Inflammatory macrophage treated with lipopolysaccharide for 4 hours (primary cell): Measurements from ENCODE around the gene PMVK.
A peak's percentile ranks its signal among the peaks of the same experiment; 100 is the strongest.
"Not testable (repeated sequence)": the region's sequence is repeated elsewhere in the genome, so short reads cannot be mapped to it uniquely, and the experiment has no call there.

Experiments
- DNase-seq: peaks from one replicate; pipeline ENCODE4 v3.0.0-alpha.2; 2020

Gene PMVK

DNA sequence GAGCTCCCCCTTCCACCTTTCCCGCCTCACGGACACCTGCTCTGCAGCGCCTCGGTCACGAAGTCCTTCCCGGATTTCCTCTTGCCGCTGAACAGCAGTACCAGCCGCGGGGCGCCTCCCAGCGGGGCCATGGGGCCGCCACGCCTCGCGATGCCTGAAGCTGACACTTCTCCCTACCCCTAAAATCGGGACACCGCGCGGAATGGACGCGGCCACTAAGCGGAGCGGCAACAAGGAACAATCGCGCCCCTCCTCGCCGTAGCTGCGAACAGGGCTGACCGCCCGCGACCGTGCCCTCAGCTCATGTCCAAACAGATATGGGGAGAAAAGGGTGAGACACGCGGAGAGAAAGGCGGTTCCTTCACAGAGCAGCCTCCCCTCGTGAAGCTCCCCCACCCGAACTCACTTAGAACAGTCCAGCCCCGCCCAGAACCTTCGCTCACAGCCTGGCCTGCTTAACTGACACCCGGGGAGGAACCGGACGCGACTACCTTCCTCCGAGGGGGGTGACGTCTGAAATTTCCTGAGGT, at the start of gene PMVK:
PMVK (minus strand) TSS at position 165 of the 530 bp plus-strand sequence; CDS start at position 131, 34 bp downstream.
- DNase-seq, result peak; percentile 95

DNA sequence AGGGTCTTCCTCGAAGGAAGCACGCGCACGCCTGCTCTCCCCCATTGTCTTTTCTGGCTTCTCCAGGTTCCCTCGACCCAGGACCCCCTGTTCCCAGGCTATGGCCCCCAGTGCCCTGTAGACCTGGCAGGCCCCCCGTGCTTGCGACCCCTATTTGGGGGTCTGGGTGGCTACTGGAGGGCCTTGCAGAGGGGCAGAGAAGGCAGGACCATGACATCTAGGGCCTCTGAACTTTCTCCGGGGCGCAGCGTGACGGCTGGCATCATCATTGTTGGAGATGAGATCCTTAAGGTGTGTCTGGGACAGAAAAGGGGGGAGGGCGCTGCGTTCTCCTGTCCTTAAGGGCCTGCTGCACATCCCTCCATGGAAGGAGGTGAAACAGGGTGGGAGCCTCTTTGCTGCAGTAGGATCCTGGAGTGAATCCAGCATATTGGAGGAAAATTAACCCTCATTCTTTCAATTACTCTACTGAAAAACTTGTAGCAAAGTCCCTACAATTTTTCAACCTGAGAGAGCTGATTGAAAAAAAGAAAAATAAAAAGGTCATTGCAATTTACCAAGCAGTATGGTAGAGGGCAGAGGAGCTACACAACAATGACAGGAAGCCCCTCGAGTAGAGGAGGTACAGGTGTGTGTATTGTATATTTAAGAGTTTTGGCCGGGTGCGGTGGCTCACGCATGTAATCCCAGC, 47.4 kb upstream of the PMVK start:
- DNase-seq, result no peak

DNA sequence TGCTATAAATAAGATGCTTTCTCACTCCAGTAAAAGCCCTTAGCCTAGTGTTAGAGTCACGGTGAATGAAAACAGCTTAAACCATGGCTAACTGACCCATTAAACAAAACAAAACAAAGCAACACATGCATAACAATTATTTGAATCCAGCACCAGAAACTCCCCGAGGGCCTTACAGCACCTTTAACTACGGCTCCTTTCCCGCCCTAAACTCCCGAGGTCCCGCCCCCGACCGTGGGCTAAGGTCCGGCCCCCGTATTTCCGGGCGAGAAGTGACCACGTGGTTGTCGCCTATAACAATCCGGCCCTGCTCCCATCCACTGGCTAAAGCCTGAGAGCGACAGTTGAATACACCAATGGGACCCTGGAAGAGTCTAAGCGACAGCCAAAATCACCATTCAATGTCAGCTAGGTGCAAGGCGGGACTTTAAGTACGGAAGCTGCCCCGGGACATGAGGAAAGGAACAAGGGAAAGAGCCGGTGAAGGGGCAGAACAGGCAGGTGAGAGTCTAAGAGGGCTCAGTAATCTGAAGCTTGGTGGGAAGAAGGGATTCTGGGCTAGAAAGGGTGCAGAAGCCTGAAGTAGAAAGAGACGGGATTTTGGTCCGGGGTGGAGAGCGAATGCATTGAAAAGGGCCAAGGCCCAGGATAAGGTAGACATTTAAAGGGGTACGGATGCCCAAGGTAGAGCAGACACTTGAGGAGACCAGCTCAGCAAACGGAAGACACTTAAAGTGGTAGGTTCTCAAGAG, 46.6 kb upstream of the PMVK start, which contains the start of gene FLAD1:
FLAD1 (plus strand) TSS at position 448 of the 752 bp plus-strand sequence. CDS start 351 bp downstream, outside the sequence.
- peak; percentile 99 for DNase-seq

DNA sequence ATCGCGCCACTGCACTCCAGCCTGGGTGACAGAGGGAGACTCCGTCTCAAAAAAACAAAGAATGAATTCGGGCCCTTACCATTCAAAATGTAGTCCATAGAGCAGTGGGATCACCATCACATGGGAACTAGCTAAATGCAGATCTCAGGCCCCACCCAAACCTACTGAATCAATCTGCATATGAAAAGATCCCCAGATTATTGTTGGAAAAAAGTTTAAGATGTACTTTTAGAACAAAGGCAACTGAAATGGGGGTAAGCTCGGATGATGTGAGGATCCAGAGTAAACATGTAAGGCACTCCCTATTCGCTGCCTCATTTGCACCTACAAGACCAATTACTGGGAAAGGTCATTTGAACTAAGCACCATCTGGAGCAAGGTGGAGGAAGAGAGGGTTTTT, 45.8 kb upstream of the PMVK start:
- DNase-seq, result no peak

DNA sequence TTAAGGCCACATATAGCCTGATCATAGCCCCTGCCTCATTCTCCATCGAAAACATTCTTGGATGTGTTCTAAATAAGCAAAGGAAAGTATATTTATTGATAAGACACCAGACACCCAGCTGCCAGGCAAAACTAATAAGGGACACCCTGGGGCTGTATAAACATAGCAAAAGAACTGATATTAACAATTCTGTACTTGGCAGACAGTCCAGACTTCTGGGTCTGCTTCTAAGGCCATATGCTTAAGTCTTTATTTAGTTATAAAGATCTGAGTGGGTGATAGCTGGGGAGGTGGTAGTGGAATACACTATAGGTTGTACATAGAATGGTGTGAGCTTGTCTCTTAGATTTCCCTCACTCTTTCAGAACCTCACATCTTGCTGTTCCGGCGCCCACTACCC, 41.8 kb upstream of the PMVK start:
- DNase-seq, result no peak

DNA sequence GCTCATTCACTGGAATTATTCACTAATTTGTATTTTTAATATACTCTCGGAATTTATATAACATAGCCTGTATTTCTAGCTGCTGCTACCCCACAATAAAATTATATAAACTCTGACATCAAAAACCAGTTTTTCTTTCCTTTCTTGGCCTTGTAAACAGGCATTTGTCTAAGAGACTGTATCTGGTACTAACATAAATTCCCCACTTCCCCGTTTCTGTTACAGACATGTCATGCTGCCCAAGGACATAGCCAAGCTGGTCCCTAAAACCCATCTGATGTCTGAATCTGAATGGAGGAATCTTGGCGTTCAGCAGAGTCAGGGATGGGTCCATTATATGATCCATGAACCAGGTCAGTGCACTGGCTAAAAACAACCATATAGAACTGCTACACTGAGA, 41.2 kb upstream of the PMVK start:
- not testable (repeated sequence) for DNase-seq

DNA sequence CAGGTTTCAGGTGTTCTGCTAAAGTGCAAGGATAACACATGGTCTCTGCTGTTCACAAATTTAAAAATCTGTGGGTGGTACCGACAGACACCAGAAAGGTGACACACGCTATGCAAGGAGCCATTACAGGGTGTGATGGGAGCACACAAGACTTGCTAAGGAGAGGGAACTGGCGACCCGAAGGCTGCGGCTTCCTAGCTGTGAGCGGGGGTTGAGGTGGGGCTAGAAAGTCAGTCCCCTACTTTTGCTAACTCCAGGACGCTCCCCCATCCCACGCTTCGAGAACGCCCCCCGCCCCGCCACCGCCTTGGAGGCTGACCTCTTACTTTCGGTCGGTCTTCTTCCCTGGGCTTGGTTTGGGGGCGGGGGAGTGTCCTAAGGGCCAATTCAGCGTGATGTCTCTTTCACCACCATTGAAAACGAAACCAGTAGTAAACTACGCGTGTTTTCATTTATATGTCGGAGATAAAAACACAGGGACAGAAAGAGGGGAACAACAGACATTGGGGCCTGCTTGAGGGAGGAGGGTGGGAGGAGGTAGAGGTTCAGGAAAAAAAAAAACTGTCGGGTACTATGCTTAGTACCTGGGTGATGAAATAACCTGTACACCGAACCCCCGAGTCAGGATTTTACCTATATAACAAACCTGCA, 39.0 kb upstream of the PMVK start:
- DNase-seq, result peak; percentile 94

DNA sequence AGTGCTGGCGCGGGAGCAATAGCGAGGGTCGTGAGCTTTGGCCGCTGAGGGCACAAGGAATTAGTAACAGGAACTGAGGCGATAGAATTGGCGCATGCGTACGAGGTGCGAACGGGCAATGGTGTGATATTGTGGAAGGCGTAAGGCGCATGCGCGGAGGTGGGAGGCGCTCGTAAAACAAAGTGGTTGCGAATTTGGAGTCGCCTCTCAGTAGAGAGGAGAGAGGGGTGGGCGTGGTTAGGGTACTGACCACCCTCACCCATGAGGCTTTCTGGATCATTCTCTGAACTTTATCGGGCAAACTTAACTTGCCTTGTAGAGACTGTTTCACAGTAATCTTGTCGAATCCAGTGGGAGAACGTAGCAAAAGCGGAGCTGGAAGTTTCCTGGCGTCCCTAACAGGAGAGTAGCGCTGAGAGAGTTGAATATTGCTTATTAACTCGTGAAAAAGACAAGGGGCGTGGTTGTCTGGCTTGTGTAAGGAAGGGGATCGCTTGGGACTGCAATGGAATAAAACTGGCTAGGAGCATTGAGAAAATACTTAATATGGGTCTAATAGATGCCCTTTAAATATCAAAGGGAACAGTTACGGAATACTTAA, 38.4 kb upstream of the PMVK start:
- peak; percentile 98 for DNase-seq

DNA sequence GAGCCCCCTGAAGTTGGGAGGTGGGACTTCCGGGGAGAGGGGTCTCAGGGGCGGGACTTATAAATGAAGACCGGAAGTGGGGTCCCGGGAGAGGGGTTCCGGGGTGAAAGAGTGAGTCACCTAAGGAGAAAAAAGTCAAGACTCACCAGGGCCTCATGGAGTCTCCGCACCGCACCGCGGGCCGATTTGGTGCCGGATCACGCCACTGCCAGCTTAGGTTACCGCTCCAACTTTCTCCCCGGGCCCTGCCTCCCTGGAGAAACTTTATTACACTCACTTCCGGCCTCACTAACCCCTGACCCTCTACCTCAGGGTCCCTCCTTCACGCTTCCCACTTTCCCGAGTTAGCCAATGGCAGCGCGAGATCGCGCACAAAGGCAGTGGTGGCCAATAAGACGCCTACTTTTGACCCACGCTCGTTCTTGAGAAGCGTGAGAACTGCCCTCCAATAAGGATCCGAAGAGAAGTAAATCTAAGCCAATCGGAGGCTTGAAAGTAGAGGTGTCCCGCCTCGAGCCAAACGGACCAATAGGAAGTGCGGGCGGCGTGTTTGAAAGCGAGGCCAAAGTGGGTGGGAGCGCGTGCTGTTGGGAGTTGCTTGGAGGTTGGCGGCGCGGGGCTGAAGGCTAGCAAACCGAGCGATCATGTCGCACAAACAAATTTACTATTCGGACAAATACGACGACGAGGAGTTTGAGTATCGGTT, 37.7 kb upstream of the PMVK start, which contains the start of gene CKS1B:
CKS1B (plus strand) TSS at position 580 of the 706 bp plus-strand sequence; CDS start at position 645, 65 bp downstream.
- DNase-seq, result peak; percentile 100

DNA sequence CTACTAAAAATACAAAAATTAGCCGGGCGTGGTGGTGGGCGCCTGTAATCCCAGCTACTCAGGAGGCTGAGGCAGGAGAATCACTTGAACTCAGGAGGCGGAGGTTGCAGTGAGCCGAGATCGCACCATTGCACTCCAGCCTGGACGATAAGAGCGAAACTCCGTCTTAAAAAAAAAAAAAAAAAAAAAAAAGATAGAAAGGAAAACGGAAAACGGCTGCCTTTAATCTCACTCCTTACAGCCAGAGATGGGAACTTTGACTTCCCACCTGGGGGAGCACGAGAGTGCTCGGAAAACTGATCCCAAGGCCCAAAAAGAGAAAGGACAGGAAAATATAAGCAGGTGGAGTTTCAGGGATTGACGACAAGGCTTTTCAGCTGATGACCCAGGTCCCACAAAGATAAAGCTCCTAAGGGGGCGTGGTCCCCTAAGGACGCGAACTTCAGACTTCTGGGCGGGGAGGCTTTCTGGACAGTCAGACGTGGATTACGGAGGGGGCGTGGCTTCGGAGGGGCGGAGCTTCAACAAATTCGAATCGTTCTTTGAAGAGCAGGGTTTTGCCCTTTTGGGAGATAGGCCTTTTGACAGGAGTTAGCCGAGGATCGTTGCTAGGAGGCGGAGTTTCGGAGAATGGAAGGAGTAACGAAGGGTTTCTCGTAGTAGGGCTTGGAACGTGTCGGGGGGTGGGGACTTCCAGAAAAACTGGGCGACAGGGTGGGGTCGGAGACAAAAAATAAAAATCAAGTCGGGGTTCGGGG, 37.0 kb upstream of the PMVK start:
- DNase-seq, result peak; percentile 97

DNA sequence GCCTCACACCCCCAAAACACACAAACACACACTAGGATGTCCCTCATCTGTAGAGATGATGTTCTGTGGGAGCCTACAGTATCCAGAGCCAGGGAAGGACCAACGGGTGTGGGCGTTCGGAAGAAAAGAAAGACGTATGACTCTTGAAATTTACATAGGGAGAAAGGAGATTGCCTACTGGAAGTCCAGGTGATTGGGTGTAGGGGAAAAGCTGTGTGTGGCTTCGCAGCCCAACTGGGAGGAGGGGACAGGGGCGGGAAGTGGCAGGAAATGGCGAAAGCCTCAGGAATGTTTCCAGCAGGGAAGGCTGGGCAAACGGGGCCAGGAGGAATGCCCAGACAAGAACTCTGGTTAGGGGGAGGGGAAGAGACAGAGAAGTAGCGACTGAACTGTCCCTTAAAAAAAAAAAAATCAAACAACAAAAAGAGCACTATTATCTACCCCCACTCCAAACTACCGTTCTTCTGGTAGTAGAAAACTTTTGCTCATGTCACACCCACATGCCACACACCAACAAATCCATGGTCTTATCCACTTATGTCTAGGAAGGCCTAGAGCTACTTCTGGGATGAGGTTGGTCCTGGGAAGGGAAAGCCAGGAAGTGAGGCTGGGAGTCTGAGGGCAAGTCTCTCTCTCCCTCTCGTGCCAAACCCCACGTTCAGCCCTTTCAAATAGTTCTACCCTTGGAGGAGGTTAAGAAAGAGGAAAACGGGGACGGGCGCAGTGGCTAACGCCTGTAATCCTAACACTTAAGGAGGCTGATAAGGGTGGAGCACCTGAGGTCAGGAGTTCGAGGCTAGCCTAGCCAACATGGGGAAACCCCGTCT, 36.2 kb upstream of the PMVK start:
- DNase-seq, result no peak

DNA sequence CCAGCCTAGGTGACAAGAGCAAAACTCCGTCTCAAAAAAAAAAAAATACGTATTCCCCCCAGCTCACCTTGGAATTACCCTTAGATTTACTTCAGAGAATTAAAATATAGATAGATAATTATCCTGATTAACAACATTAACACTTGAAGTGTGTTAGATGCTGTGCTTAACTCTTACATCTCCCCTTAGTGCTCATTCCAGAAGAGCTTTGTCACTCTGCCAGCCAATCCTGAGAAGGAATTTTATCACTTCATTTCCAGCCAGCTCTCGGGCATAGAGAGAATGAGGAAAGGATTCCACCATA, 35.6 kb upstream of the PMVK start:
- DNase-seq, result no peak

DNA sequence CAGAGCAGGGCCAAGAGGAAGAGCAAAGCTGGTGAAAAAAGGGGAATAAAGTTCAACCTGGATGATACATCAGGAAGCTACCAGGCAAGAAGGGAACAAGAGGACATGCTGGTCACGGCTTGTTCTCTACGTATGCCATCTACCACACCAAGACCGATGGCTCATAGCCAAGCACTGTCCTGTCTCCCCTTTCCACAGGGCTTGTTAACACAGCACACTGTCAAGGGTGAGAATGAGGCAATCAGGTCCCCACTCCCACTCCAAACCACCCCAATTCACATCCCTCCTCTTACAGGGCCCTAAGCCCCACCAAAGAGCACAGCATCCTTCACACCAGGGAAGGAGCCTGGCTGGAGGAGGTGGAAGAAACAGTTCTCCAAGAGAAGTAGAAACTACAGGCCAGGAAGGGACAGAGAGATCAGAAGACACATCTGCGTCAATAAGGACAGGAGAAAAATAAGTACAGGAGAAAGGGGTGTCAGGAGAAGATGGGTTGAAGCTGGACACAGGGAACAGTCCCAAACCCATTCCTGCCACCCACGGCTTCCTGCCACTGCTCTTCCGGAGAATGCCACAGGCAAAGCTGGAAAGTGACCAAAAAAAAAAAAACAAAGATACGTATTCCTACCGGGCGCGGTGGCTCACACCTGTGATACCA, 35.0 kb upstream of the PMVK start:
- DNase-seq, result peak; percentile 29

DNA sequence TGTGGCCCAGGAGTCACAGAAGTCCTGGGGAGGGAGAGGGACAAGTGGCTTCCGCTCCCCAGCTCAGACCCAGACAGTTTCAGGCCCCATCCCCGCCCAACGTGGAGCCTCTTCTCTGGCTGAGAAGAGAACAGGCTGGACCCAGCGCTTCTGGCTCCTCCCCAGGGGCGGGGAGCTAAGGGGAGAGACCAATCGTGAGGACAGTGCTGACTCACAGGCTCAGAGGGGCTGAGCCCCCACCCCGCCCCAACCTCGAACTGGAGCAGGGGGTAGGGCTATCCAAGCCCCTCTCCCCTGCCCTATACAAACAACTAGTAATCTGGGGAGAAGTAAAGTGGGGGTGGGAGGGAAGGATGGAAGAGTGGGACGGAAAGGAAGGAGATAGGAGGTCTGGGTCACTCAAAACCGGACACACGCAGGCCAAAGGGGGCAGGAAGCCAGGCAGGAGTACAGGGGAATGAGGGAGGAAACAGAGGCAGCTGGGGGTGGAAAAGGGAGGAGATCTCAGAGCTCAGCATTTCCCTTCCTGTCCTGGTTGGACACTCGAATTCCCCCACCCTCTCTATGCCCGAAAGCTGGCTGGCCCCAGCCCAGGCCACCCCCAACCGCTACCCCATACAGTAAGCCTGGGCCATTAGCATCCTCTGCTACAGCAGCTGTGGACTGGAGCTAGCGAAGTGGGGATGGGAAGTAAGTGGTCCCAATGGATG, 34.3 kb upstream of the PMVK start, which contains the start of gene SHC1:
SHC1 (minus strand) TSS at position 117 of the 710 bp plus-strand sequence. CDS start 221 bp downstream, outside the sequence.
- DNase-seq, result peak; percentile 70

DNA sequence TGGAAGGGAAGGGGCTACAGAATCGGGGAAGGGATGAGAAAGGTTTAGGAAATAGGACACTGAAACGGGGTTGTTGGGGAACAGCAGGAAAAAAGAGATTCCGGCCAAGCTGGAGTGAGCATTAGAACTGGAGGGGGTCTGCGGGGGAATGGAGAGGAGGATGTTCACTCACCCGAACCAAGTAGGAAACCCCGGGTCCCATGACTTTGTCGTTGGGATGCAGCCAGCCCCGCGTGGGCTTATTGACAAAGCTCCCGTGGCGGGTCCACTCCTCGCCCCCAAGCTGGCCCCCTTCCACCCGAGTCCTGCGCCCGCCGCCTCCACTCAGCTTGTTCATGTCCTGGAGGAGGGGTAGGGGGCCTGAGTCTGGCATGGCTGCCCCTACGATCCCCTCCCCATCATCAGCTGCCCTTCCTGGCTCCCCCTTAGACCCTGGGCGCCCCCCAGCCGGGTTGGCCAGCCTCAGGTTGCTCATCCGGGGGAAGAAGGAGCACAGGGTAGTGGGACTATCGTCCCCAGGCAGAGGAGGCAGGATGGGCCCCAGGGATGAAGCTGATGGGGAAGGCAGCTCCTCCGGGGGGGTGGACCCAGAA, 33.4 kb upstream of the PMVK start:
- no peak for DNase-seq

DNA sequence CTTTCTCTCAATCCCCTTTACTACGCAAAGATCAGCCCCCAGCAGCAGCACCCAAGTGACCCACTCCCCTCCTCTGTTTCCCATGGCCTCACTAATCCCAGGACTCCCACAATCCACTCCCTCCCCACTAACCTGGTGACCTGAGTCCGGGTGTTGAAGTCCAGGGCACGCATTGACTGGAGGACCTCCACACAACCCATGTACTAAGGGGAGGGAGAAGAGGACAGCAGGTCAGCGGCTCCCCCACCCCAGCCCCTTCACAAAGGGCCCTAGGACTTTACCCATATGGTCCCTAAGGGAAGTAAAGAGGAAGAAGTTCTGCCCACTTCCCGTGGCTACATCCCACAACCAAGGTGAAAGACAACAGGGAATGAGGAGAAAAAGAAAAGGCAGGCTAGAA, 32.7 kb upstream of the PMVK start:
- no peak for DNase-seq

DNA sequence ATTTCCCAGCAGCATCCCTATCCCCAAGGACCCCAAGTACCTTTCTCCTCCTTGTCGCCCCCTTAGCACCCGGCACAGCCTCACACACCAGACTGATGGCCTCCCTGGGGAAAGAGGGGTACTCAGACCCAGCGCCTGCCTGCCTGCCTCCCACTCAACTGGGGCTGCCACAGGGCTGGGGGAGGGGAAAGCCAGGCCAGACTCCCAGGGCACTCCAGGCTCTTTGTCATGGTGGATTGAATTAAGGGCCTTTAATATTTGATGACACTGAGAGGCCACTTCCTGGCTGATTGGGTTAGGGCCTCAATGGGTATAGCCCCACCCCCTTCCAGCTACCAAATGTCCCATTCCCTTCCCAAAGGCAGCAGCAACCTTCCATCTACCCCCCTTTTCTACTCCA, 32.2 kb upstream of the PMVK start:
- DNase-seq, result no peak

DNA sequence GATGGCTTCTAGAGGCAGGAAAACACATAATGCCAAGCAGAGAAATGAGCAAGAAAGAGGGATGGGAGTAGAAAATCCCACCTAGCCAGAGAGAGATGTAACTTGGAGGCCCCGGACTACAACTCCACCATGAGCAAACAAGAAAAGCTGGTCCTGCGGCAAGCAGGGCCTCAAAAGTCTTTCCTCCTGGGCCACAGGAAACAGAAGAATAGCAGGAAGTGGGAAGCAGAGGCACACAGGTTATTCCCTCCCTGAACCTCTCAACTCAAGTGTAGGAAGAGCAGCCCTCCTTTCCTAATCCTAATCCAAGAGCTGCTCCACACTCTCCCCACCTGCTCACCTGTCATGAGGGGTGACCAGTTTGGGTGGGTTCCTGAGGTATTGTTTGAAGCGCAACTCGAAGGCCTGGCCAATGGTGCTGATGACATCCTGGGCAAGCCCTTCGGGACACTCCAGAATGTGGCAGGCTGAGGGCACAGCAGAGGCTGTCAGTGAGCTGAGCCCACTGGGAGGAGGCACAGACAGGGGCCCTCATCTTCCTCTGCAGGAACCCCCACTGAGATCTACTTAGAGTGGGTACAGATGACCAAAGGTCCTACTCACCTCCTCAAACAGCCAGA, 30.9 kb upstream of the PMVK start:
- no peak for DNase-seq

DNA sequence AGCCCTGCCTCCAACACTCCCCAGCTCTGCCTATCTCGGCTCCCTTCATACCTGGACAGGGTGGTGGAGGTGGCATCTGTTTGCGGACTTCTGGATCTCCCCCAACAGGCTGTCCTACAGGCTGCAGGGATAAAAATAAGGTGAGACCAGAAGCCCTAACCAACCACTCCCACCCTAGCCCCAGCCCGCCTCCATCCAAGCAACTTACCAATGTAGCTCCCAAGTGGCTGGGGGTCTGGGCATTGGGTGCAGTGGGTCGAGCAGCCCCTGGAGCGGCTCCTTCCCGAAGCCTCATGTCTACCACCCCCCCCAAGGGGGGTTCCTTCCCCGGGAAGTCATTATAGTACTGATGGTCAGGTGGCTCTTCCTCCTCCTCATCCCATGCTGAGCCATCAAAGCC, 29.6 kb upstream of the PMVK start:
- DNase-seq, result no peak
